Myocyte (in vitro differentiated cells): ENCODE results near the gene MMD2. TPM values are rescaled to one million over a fixed set of nuclear protein-coding genes. Genes with fewer than 3 reads are reported as not detected.
A peak's percentile ranks its signal among the peaks of the same experiment; 100 is the strongest.

ENCODE experiments used
- DNase-seq: peaks from one replicate; pipeline ENCODE4 v3.0.0-alpha.2; 2012; ENCODE audit warnings: low read depth
- total RNA-seq: library from RNA; depleted of rRNA; stranded (reverse); fragments of >200 nt; gene quantifications from 2 replicates; pipeline ENCODE4 v1.2.3, GENCODE V29; 2014

MMD2 gene
- total RNA-seq, 1 donor from 2014 or later: not detected

GRCh38 chr7:4959306-4959705 lies 319 bp upstream of the MMD2 start:
- no peak for DNase-seq

GRCh38 chr7:4957847-4958476 lies 1.0 kb downstream of the MMD2 start:
- no peak for DNase-seq

DNA sequence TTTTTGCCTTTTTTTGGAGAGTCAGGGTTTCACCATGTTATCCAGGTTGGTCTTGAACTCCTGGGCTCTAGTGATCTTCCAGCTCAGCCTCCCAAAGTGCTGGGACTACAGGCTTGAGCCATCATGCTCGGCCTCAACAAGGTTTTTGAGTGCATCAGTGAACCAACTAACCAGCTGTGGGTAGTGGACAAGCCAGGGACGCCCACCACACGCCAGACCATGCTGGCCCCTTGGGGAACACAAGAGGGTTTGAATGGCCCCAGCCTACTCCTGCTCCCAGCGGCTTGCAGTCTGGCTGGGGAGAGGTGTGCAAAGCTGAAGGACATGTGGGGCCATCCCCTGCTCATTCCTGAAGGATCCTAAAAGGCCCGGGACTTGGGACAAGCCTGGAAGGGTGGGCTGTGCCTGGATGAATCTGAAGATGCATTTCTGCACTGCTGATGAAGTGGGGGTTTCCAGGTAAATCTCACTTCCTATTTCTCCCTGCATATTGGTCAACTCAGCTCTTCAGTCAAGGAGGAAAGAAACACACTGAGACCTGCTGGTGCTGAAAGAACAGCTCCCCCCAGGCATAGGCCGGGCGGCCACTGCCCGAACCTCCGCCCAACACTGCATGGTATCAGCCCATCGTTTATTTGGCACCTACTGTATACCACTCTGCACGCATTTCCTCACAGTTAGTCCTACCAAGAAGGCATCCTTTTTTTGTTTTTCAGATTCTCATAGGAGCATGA lies 6.9 kb downstream of the MMD2 start:
- DNase-seq: peak; percentile 38

DNA sequence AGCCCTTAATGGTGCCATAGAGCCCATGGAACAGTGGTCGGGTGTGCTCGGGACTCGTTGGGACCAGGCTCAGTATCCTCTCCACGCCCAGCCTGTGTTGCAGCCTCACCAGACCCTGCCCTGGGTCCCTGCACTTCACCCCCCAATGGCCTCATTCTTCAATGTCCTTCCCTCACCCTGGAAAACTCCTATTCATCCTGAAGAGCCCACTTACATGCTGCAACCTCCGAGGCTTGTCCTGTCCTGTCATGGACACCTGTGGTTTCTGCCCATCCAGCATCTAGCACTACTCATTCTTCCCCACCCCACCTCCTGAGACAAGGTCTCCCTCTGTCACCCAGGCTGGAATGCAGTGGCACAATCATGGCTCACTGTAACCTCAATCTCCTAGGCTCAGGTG lies 7.7 kb downstream of the MMD2 start:
- no peak for DNase-seq

GRCh38 chr7:4948402-4948801 lies 10.6 kb downstream of the MMD2 start:
- DNase-seq: no peak

GRCh38 chr7:4945949-4946348 lies 13.0 kb downstream of the MMD2 start:
- no peak for DNase-seq

DNA sequence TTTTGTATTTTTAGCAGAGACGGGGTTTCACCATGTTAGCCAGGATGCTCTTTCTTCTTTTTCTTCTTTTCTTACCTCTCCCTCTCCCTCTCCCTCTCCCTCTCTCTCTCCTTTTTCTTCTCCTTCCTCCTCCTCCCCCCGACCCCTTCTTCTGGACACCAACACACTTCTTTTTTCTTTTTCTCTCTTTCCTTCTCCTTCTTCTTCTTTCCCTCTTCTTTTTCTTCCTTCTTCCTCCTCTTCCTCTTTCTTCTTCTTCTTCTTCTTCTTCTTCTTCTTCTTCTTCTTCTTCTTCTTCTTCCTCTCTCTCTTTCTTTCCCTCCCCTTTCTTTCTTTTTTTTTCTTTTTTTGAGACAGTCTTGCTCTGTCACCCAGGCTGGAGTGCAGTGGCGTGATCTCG lies 14.0 kb downstream of the MMD2 start:
- no peak for DNase-seq

DNA sequence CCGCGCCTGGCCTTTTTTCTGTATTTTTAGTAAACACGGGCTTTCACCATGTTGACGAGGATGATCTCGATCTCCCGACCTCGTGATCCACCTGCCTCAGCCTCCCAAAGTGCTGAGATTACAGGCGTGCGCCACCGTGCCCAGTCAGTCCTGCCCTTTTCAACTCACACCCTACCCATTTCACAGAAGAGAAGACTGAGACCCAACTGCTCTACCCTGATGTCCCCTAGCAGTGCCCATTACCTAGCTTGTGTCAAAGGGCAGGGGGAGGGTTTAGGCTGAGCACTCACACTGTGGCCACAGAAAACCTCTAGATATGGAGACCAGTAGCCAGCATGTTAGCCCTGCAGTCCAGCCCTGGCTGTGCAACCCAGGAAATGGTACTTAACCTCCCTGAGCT lies 15.7 kb downstream of the MMD2 start:
- DNase-seq: no peak

GRCh38 chr7:4939971-4940728 lies 18.8 kb downstream of the MMD2 start:
- no peak for DNase-seq

- no peak for DNase-seq
Measured at GRCh38 chr7:4937411-4937810, 21.6 kb downstream of the MMD2 start.

GRCh38 chr7:4934419-4935025 lies 24.5 kb downstream of the MMD2 start:
- DNase-seq: no peak

DNA sequence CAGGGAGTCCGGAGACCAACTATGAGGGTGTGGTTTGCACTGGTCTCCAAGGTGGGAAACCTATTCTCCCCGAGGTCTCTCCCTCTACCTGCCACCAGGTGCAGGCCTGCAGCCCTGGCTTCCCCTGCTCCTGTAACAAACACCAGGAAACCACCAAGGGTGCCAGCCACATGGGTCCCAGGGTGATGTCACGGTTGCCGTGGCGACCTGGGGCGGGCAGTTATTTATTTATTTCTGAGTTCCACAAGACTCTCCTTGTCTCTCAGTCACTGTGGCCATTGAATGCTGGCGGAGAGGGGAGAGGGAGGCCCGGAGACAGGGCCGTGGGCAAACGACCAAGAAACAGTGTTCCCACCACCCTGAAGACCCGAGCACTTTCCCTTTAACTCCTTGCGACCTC lies 27.0 kb downstream of the MMD2 start:
- DNase-seq: peak; percentile 13

DNA sequence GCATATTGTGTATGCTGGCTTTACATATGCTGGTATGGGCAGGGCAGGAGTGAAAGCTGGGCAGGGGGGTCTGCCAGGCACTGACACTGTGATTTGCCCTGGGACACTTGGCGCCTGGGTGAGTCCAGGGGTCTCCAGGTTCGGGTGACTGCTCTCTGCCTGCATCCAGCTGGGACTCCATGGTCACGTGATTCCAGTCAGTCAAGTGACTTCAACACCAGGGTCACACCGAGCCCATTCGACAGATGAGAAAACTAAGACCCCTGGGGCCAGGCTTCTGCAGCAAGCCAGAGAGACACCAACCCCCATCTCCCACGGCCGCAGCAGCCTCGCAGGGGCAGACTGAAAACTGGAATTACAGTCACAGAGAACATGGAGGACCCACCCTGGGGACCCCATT lies 30.0 kb downstream of the MMD2 start:
- DNase-seq: no peak

- DNase-seq: no peak
Measured at GRCh38 chr7:4928445-4928844, 30.5 kb downstream of the MMD2 start.

GRCh38 chr7:4919969-4920766 lies 38.8 kb downstream of the MMD2 start:
- no peak for DNase-seq

DNA sequence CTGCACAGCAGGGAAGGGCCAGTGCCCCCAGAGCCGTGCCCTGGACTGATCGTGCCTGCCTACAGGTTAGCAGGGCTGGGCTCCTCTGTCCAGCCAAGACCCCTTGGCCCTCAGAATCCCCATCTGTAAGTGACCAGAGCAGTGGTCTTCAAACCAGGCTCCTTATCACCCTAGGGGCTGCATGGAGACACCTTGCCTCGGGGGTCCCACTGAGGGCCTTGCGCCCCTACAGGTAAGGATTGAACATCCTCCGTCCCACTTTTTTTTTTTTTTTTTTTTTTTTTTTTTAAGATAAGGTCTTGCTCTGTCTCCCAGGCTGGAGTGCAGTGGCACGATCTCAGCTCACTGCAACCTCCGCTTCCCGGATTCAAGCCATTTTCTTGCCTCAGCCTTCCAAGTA lies 42.9 kb downstream of the MMD2 start:
- no peak for DNase-seq

- no peak for DNase-seq
Measured at GRCh38 chr7:4911111-4911828, 47.7 kb downstream of the MMD2 start.

DNA sequence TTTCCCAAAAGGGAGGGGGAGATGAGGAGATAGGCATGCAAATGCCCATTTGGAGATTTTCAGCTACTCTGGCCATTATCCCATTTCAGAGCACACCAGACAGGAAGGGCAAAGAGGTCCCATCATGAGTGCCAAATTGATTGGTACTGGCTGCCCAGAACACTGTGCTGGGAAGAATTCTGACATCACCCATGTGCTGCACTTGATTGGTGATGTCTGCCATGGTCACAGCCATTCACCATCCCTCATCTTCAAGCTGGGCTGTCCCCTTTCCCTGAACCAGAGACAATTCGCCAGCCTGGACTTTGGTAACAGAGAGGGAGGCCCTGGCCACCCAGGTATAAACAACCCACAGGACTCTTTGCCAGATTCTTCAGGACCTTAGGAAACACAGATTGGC lies 52.3 kb downstream of the MMD2 start:
- no peak for DNase-seq

DNA sequence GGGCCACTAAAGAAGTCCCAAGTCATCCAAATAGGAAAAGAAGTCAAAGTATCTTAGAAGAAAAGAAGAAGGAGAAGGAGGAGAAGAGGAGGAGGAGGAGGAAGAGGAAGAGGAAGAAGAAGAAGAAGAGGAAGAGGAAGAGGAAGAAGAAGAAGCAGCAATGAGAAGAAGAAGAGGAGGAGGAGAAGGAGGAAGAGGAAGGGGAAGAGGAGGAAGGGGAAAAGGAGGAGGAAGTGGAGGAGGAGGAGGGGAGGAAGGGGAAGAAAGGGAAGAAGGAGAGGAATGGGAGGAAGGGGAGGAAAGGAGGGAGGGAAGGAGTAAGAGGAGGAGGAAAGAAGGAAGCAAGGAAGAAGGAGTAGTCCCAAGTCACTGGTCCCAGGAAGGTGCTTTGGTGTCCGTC lies 53.8 kb downstream of the MMD2 start:
- no peak for DNase-seq

DNA sequence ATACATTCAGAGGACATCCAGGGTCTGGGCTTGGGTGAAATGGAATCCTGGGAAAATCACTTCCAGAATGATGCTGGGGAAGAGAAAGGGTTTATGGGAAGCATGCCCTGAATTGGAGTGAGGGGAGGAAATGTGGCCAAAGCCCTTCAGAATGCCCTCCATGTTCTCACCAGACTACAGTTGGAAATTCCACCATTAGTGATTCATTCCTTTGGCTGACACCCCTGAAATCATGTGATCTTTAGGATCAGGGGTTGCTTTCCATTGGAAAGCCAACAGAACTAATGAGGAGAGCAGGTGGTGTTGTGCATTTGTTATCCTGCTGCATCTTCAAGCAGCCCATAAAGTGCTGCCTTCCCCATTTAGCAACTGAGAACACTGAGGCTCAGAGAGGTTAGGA lies 54.6 kb downstream of the MMD2 start:
- DNase-seq: no peak

DNA sequence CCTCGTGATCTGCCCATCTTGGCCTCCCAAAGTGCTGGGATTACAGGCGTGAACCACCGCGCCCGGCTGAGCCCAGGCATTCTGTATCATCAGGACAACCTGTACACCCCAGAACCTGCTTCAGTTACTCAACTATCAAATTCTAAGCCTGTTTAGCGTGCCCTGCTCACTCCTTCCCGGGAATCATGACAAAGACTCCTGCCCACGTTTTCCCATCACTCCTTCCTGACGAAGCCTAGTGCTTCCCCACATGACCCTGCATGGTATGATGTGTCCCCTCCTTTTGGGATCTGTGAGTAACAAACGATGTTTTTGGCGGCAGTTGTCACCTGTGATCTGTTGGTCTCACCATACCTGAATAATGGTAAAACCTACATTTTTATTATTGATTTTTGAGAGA lies 63.2 kb downstream of the MMD2 start:
- no peak for DNase-seq
